HEK293 (cell line): Measurements from ENCODE around the gene FILIP1L.

Experiments
- ZNF521 ChIP-seq: fragments of 450-650 bp; formaldehyde crosslinking; IDR thresholded peaks from 2 replicates; pipeline ENCODE4 v1.5.1; 2017; ENCODE audit warnings: missing biosample characterization, mild to moderate bottlenecking, missing genetic modification characterization
- ZNF558 ChIP-seq: fragments of 450-650 bp; formaldehyde crosslinking; IDR thresholded peaks from 2 replicates; pipeline ENCODE4 v1.5.1; 2016; ENCODE audit warnings: missing biosample characterization, missing genetic modification characterization
- ZNF792 ChIP-seq: fragments of 450-650 bp; formaldehyde crosslinking; IDR thresholded peaks from 2 replicates; pipeline ENCODE4 v1.5.1; 2016; ENCODE audit warnings: missing biosample characterization, missing genetic modification characterization
- TF ChIP-seq, protein P1 (sequence below): fragments of 450-650 bp; formaldehyde crosslinking; IDR thresholded peaks from 2 replicates; pipeline ENCODE4 v1.5.1; 2016; ENCODE audit warnings: missing biosample characterization, missing genetic modification characterization
- TF ChIP-seq, protein P2 (sequence below): fragments of 450-650 bp; formaldehyde crosslinking; IDR thresholded peaks from 2 replicates; pipeline ENCODE4 v1.5.1; 2016; ENCODE audit warnings: missing biosample characterization, missing genetic modification characterization

DNA sequence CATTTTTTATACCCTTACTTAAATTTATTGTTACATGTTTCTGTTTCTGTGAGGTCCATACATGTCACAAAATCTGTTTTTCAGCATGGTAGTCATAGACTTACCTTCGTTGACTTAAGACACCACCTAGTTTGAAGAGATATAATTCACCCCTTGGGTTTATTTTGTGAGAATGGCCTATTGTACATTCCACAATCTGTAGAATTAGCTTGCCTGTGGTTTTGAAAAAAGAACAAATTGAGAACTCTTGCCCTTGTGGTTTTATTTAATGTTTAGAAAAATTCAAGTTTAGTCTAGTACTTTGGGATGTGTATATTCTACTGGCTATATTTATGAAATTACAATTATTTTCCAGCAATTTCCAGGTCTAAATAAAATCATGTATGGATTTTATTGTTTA lies 31.6 kb downstream of the FILIP1L start:
- TF ChIP-seq, protein P1, sequence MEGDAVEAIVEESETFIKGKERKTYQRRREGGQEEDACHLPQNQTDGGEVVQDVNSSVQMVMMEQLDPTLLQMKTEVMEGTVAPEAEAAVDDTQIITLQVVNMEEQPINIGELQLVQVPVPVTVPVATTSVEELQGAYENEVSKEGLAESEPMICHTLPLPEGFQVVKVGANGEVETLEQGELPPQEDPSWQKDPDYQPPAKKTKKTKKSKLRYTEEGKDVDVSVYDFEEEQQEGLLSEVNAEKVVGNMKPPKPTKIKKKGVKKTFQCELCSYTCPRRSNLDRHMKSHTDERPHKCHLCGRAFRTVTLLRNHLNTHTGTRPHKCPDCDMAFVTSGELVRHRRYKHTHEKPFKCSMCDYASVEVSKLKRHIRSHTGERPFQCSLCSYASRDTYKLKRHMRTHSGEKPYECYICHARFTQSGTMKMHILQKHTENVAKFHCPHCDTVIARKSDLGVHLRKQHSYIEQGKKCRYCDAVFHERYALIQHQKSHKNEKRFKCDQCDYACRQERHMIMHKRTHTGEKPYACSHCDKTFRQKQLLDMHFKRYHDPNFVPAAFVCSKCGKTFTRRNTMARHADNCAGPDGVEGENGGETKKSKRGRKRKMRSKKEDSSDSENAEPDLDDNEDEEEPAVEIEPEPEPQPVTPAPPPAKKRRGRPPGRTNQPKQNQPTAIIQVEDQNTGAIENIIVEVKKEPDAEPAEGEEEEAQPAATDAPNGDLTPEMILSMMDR (tag by site-specific recombination): no peak
- TF ChIP-seq ZNF558: no peak
- no peak for TF ChIP-seq ZNF792 (tag by site-specific recombination)
- no peak for TF ChIP-seq ZNF521 (tag by site-specific recombination)
- TF ChIP-seq, protein P2, sequence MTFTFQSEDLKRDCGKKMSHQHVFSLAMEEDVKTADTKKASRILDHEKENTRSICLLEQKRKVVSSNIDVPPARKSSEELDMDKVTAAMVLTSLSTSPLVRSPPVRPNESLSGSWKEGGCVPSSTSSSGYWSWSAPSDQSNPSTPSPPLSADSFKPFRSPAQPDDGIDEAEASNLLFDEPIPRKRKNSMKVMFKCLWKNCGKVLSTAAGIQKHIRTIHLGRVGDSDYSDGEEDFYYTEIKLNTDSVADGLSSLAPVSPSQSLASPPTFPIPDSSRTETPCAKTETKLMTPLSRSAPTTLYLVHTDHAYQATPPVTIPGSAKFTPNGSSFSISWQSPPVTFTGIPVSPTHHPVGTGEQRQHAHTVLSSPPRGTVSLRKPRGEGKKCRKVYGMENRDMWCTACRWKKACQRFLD (tag by site-specific recombination): no peak
